WTC11 (cell line): ENCODE results near the gene KRTCAP3. TPM values are rescaled to one million over a fixed set of nuclear protein-coding genes. Genes with fewer than 3 reads are reported as not detected.

Experiments used
- ATAC-seq: fragments of 200-7000 bp; cut with Tn5 transposase; 2 replicates; pipeline ENCODE4 v1.10.0; 2021; ENCODE audit warnings: mild to moderate bottlenecking, moderate library complexity
- CTCF ChIA-PET: fragments of 300-600 bp; sonication (Branson Sonifier 250); formaldehyde crosslinking; loops from one replicate; lab custom pipeline; 2021; ENCODE audit warnings: antibody characterized with exemption; lab: Charles Lee
- POLR2A ChIA-PET: fragments of 350-600 bp; sonication (Branson Sonifier 250); formaldehyde crosslinking; loops from one replicate; lab custom pipeline; 2021; ENCODE audit warnings: antibody characterized with exemption; lab: Charles Lee
- DNase-seq: peaks from one replicate; pipeline ENCODE4 v3.0.0; 2021; ENCODE audit warnings: low spot score
- H3K27ac Mint-ChIP-seq: 2 replicates; pipeline ENCODE4 v1.8.0; 2021; ENCODE audit warnings: mixed read lengths
- H3K27me3 Mint-ChIP-seq: 2 replicates; pipeline ENCODE4 v1.8.0; 2021; ENCODE audit warnings: low read depth, mild to moderate bottlenecking, moderate library complexity, mixed read lengths
- H3K36me3 Mint-ChIP-seq: 2 replicates; pipeline ENCODE4 v1.8.0; 2021; ENCODE audit warnings: mixed read lengths
- H3K4me1 Mint-ChIP-seq: 2 replicates; pipeline ENCODE4 v1.8.0; 2022; ENCODE audit warnings: mixed read lengths
- H3K4me3 Mint-ChIP-seq: 2 replicates; pipeline ENCODE4 v1.8.0; 2021; ENCODE audit warnings: mild to moderate bottlenecking, moderate library complexity, mixed read lengths
- H3K9me3 Mint-ChIP-seq: 2 replicates; pipeline ENCODE4 v1.8.0; 2021; ENCODE audit warnings: mixed read lengths
- EMX1 ChIP-seq: fragments of 250-450 bp; sonication (Bioruptor Pico); IDR thresholded peaks from 2 replicates; pipeline ENCODE4 v1.8.0; 2021; ENCODE audit warnings: mild to moderate bottlenecking
- MAX ChIP-seq: sonication (generic); formaldehyde crosslinking; IDR thresholded peaks from 2 replicates; pipeline ENCODE4 v1.8.0; 2022; ENCODE audit warnings: mild to moderate bottlenecking, missing genetic modification reagents
- PRDM15 ChIP-seq: sonication (generic); formaldehyde crosslinking; IDR thresholded peaks from 2 replicates; pipeline ENCODE4 v1.8.0; 2022; ENCODE audit warnings: missing genetic modification reagents
- PRRX2 ChIP-seq: fragments of 250-450 bp; sonication (Bioruptor Pico); IDR thresholded peaks from 2 replicates; pipeline ENCODE4 v1.8.0; 2021; ENCODE audit warnings: mild to moderate bottlenecking
- ZBTB21 ChIP-seq: sonication (generic); formaldehyde crosslinking; IDR thresholded peaks from 2 replicates; pipeline ENCODE4 v1.8.1; 2023; ENCODE audit warnings: mild to moderate bottlenecking, missing genetic modification reagents, borderline replicate concordance
- ZMAT4 ChIP-seq: fragments of 250-450 bp; sonication (Bioruptor Pico); IDR thresholded peaks from 2 replicates; pipeline ENCODE4 v1.9.0; 2021; ENCODE audit warnings: mild to moderate bottlenecking
- ZNF281 ChIP-seq: sonication (generic); formaldehyde crosslinking; IDR thresholded peaks from 2 replicates; pipeline ENCODE4 v1.8.0; 2023; ENCODE audit warnings: mild to moderate bottlenecking, missing genetic modification reagents
- ZNF416 ChIP-seq: fragments of 250-450 bp; sonication (Bioruptor Pico); IDR thresholded peaks from 2 replicates; pipeline ENCODE4 v1.9.0; 2021; ENCODE audit warnings: mild to moderate bottlenecking, inconsistent platforms
- total RNA-seq: library from RNA; stranded (reverse); gene quantifications from 3 replicates; pipeline ENCODE4 v1.2.3, GENCODE V29; 2021
- TF ChIP-seq, protein P1 (sequence below): fragments of 250-450 bp; sonication (Bioruptor Pico); IDR thresholded peaks from 2 replicates; pipeline ENCODE4 v1.8.0; 2021; ENCODE audit warnings: mild to moderate bottlenecking
- TF ChIP-seq, protein P2 (sequence below): sonication (generic); formaldehyde crosslinking; IDR thresholded peaks from 2 replicates; pipeline ENCODE4 v1.8.1; 2023; ENCODE audit warnings: mild to moderate bottlenecking, missing genetic modification reagents, moderate library complexity
- TF ChIP-seq, protein P3 (sequence below): sonication (generic); formaldehyde crosslinking; IDR thresholded peaks from 2 replicates; pipeline ENCODE4 v1.8.1; 2023; ENCODE audit warnings: mild to moderate bottlenecking, moderate library complexity, missing genetic modification reagents
- TF ChIP-seq, protein P4 (sequence below): sonication (generic); formaldehyde crosslinking; IDR thresholded peaks from 2 replicates; pipeline ENCODE4 v1.8.1; 2023; ENCODE audit warnings: mild to moderate bottlenecking, missing genetic modification reagents, borderline replicate concordance

The KRTCAP3 gene
- total RNA-seq, 1 experiment from 2014 or later: 41.9 TPM

DNA sequence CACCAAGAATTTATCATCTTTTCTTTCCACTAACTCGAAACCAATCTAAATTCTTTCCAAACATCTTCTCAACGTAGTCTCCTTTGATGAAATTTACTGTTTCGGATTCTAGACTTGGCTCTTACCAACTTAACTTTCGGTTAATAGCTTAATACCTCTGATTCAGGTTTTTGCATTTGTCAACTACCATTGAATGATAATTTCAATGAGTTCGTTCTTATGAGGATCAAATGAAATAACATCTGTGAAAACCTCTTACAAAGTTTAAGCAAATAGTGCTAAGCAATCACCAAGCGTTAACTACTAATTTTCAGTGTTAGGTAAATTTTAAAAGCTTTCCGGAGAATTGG, 14.3 kb upstream of the KRTCAP3 start:
- no peak for DNase-seq
- TF ChIP-seq ZNF281 (CRISPR knock-in tag) (no peak), PRRX2 (CRISPR knock-in tag) (no peak), MAX (CRISPR knock-in tag) (no peak), ZNF416 (CRISPR knock-in tag) (no peak), ZMAT4 (CRISPR knock-in tag) (no peak), EMX1 (no peak), ZBTB21 (no peak), PRDM15 (no peak)
- TF ChIP-seq, protein P1, sequence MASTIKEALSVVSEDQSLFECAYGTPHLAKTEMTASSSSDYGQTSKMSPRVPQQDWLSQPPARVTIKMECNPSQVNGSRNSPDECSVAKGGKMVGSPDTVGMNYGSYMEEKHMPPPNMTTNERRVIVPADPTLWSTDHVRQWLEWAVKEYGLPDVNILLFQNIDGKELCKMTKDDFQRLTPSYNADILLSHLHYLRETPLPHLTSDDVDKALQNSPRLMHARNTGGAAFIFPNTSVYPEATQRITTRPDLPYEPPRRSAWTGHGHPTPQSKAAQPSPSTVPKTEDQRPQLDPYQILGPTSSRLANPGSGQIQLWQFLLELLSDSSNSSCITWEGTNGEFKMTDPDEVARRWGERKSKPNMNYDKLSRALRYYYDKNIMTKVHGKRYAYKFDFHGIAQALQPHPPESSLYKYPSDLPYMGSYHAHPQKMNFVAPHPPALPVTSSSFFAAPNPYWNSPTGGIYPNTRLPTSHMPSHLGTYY (CRISPR knock-in tag): no peak
- TF ChIP-seq, protein P2, sequence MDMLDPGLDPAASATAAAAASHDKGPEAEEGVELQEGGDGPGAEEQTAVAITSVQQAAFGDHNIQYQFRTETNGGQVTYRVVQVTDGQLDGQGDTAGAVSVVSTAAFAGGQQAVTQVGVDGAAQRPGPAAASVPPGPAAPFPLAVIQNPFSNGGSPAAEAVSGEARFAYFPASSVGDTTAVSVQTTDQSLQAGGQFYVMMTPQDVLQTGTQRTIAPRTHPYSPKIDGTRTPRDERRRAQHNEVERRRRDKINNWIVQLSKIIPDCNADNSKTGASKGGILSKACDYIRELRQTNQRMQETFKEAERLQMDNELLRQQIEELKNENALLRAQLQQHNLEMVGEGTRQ (CRISPR knock-in tag): no peak
- TF ChIP-seq, protein P3, sequence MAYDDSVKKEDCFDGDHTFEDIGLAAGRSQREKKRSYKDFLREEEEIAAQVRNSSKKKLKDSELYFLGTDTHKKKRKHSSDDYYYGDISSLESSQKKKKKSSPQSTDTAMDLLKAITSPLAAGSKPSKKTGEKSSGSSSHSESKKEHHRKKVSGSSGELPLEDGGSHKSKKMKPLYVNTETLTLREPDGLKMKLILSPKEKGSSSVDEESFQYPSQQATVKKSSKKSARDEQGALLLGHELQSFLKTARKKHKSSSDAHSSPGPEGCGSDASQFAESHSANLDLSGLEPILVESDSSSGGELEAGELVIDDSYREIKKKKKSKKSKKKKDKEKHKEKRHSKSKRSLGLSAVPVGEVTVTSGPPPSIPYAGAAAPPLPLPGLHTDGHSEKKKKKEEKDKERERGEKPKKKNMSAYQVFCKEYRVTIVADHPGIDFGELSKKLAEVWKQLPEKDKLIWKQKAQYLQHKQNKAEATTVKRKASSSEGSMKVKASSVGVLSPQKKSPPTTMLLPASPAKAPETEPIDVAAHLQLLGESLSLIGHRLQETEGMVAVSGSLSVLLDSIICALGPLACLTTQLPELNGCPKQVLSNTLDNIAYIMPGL: no peak
- TF ChIP-seq, protein P4, sequence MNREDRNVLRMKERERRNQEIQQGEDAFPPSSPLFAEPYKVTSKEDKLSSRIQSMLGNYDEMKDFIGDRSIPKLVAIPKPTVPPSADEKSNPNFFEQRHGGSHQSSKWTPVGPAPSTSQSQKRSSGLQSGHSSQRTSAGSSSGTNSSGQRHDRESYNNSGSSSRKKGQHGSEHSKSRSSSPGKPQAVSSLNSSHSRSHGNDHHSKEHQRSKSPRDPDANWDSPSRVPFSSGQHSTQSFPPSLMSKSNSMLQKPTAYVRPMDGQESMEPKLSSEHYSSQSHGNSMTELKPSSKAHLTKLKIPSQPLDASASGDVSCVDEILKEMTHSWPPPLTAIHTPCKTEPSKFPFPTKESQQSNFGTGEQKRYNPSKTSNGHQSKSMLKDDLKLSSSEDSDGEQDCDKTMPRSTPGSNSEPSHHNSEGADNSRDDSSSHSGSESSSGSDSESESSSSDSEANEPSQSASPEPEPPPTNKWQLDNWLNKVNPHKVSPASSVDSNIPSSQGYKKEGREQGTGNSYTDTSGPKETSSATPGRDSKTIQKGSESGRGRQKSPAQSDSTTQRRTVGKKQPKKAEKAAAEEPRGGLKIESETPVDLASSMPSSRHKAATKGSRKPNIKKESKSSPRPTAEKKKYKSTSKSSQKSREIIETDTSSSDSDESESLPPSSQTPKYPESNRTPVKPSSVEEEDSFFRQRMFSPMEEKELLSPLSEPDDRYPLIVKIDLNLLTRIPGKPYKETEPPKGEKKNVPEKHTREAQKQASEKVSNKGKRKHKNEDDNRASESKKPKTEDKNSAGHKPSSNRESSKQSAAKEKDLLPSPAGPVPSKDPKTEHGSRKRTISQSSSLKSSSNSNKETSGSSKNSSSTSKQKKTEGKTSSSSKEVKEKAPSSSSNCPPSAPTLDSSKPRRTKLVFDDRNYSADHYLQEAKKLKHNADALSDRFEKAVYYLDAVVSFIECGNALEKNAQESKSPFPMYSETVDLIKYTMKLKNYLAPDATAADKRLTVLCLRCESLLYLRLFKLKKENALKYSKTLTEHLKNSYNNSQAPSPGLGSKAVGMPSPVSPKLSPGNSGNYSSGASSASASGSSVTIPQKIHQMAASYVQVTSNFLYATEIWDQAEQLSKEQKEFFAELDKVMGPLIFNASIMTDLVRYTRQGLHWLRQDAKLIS: no peak
- H3K36me3 Mint-ChIP-seq: no peaks in the 10 kb centered on the region; the same call in 1 of the 2 replicates
- ATAC-seq: no peak
- ChIA-PET CTCF (interaction anchor here (3.1 to 4.4 kb wide), 2 partner anchors 19 to 256 kb away, joined by 13 to 52 read pairs; partner anchors contain the start of gene PPM1G), POLR2A (interaction anchor here (0.6 to 4.1 kb wide), 3 partner anchors 18 to 501 kb away, joined by 3 to 28 read pairs (median 3); partner anchors contain the start of gene PPM1G)
- H3K4me3 Mint-ChIP-seq: peak overlapping the region; percentile 91
- H3K4me1 Mint-ChIP-seq: peaks cover 21% of the 10 kb centered on the region
- H3K9me3 Mint-ChIP-seq: no peaks in the 10 kb centered on the region
- no peaks in the 10 kb centered on the region; the same call in 1 of the 2 replicates for H3K27me3 Mint-ChIP-seq
- peak overlapping the region; percentile 93 for H3K27ac Mint-ChIP-seq
